GM12891 (cell line): Measurements from ENCODE around the gene PFN3.

Experiments
- POLR2A ChIP-seq: IDR thresholded peaks from 2 replicates; pipeline ENCODE4 v1.6.1; 2011; ENCODE audit warnings: low read depth, low read length, control low read depth
- POLR2AphosphoS5 ChIP-seq: IDR thresholded peaks from 2 replicates; pipeline ENCODE4 v1.6.1; 2011; ENCODE audit warnings: low read depth, low read length, control low read depth
- TAF1 ChIP-seq: IDR thresholded peaks from 2 replicates; pipeline ENCODE4 v1.6.1; 2011; ENCODE audit warnings: low read depth, low read length, control low read depth

DNA sequence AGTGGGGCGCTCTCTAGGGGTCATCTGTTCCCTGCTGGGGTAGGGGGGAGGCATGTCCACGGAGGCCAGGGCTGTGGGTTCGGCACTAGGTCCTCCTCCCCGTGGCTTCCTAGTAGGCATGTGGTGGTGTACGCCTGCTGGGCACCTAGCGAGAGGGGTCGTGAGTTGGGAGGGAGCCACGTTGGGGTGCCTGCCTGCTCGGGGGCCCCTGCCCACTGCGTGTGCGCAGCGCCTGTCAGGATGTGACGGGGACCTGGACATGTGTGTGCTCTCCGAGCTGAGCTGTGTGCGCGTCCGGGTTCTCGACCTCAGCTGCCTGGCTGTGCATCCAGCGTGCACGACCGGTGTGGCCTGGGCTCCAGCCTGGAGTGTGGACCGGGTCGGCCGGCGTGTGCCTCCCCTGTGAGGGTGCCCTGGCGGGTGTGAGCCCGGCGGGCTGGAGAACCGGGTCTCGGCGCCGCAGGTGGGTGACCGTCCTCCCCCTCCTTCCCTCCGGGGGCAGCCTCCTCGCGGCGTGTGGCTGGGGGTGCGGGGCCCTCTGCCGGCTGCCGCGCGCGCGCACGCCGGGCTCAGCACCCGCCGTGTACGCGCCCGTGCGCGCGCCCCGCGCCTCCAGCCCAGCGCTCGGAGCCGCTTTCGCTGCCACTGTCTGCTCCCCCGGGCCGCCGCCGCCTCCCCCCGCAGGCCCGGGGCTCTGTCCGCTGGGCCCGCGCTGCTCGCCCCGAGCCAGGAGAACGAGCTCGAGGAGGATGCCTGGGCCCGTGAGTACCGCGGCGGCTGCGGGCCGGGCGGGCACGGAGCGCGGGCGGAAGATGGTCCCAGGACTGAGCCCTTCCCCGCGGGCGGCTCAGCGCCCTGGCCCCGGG is 46.0 kb upstream of the PFN3 start, which contains the start of gene PRR7:
- TF ChIP-seq POLR2AphosphoS5, result peak; percentile 93
- peak; percentile 16; the same call in 1 of the 2 replicates for TF ChIP-seq TAF1
- TF ChIP-seq POLR2A, result peak; percentile 89; the same call in 1 of the 2 replicates
